Caco-2 (cell line): ENCODE data around the gene ZFHX3. TPM values are rescaled to one million over a fixed set of nuclear protein-coding genes. Genes with fewer than 3 reads are reported as not detected.

ENCODE experiments used
- Bru-seq: library from RNA; stranded (reverse); fragments of 400-500 nt; gene quantifications from one replicate; lab custom pipeline; 2021; lab: Mats Ljungman, UMichigan
- BruChase-seq, 2 experiments: library from RNA; stranded (reverse); fragments of 400-500 nt; gene quantifications; one replicate each; lab custom pipeline; 2021; lab: Mats Ljungman, UMichigan
- BruUV-seq: library from RNA; stranded (reverse); fragments of 400-500 nt; replicated peaks from 2 replicates; lab custom pipeline; 2021; lab: Mats Ljungman, UMichigan
- CTCF ChIA-PET: fragments of 300-600 bp; sonication (Branson Sonifier 250); formaldehyde crosslinking; loops from one replicate; lab custom pipeline; 2022; ENCODE audit warnings: antibody characterized with exemption; lab: Charles Lee
- POLR2A ChIA-PET: fragments of 300-600 bp; sonication (Branson Sonifier 250); formaldehyde crosslinking; loops from one replicate; lab custom pipeline; 2022; ENCODE audit warnings: antibody characterized with exemption; lab: Charles Lee
- DNase-seq, 2 experiments: peaks; one replicate each; pipeline versions ENCODE4 v3.0.0 to v3.0.0-alpha.2; 2020 to 2022
- H3K27me3 ChIP-seq: replicated peaks from 2 replicates; pipeline ENCODE4 v1.6.0; 2011; ENCODE audit warnings: low read length; ENCODE audit not compliant: control insufficient read depth, insufficient read depth
- H3K36me3 ChIP-seq: 2 replicates; pipeline ENCODE4 v1.5.1; 2011; ENCODE audit warnings: low read length; ENCODE audit not compliant: control insufficient read depth, insufficient read depth
- H3K4me1 ChIP-seq: fragments of 250-450 bp; sonication (Bioruptor Pico); 2 replicates; pipeline ENCODE4 v1.5.1; 2020; ENCODE audit warnings: mild to moderate bottlenecking
- H3K4me3 ChIP-seq: 2 replicates; pipeline ENCODE4 v1.5.1; 2011; ENCODE audit warnings: low read depth, mild to moderate bottlenecking, control low read depth, low read length
- H3K9me3 ChIP-seq: fragments of 250-450 bp; sonication (Bioruptor Pico); 2 replicates; pipeline ENCODE4 v1.5.1; 2020; ENCODE audit warnings: mild to moderate bottlenecking, moderate library complexity
- H3K27ac Mint-ChIP-seq: one replicate; pipeline ENCODE4 v1.8.0; 2022; ENCODE audit warnings: mixed read lengths; ENCODE audit not compliant: unreplicated experiment
- H3K27me3 Mint-ChIP-seq: one replicate; pipeline ENCODE4 v1.8.0; 2022; ENCODE audit warnings: mixed read lengths; ENCODE audit not compliant: insufficient read depth, unreplicated experiment
- H3K36me3 Mint-ChIP-seq: one replicate; pipeline ENCODE4 v1.8.0; 2022; ENCODE audit warnings: mild to moderate bottlenecking, mixed read lengths; ENCODE audit not compliant: insufficient read depth, unreplicated experiment
- H3K4me1 Mint-ChIP-seq: one replicate; pipeline ENCODE4 v1.8.0; 2022; ENCODE audit warnings: low read depth, mixed read lengths; ENCODE audit not compliant: unreplicated experiment
- H3K4me3 Mint-ChIP-seq: one replicate; pipeline ENCODE4 v1.8.0; 2022; ENCODE audit warnings: mild to moderate bottlenecking, moderate library complexity, mixed read lengths; ENCODE audit not compliant: unreplicated experiment
- H3K9me3 Mint-ChIP-seq: one replicate; pipeline ENCODE4 v1.8.0; 2022; ENCODE audit warnings: mixed read lengths; ENCODE audit not compliant: unreplicated experiment
- CTCF ChIP-seq, 2 experiments: fragments of 200-600 bp in 1 of 2; IDR thresholded peaks; 1 replicate in 1 of 2; 2 replicates in 1 of 2; pipeline versions ENCODE4 v1.5.1 to v1.8.0; 2011 to 2022; ENCODE audit warnings: antibody characterized with exemption in 1 of 2, control low read depth in 1 of 2, inconsistent platforms in 1 of 2, low read depth in 1 of 2, low read length in 1 of 2, mild to moderate bottlenecking in 1 of 2, moderate library complexity in 1 of 2; ENCODE audit not compliant: insufficient read depth in 1 of 2, severe bottlenecking in 1 of 2, unreplicated experiment in 1 of 2
- intact Hi-C: fragments of 100-400 bp; cut with micrococcal nuclease; formaldehyde crosslinking; loops from one replicate; pipeline ENCODE4 v1.10.0; 2022; ENCODE audit not compliant: unreplicated experiment
- long read RNA-seq: library from polyadenylated mRNA; stranded (forward); transcript quantifications from one replicate; pipeline ENCODE4 v2.0.0, GENCODE V29; 2022
- total RNA-seq: library from RNA; stranded (reverse); gene quantifications from 2 replicates; pipeline ENCODE4 v1.2.3, GENCODE V29; 2022

ZFHX3 gene
- 39.9 TPM in 2 replicates for total RNA-seq
- Bru-seq, nascent RNA, result percentile 62 among the genes with signal in this experiment
- percentile 60 among the genes with signal in this experiment for BruChase-seq, experiment 1, labeled RNA remaining after a 2-hour chase
- percentile 66 among the genes with signal in this experiment for BruChase-seq, experiment 2, labeled RNA remaining after a 6-hour chase
- long read RNA-seq, partial matches to known transcripts, result 5 of 21 reads
- long read RNA-seq, other reads (novel, unspliced or antisense), result 16 of 21 reads

- no peaks in the 10 kb centered on the region for H3K27me3 Mint-ChIP-seq
- H3K36me3 ChIP-seq, result no peaks in the 10 kb centered on the region
- no peaks in the 10 kb centered on the region for H3K9me3 ChIP-seq
- H3K36me3 Mint-ChIP-seq, result peaks cover 16% of the 10 kb centered on the region
- TF ChIP-seq CTCF (IDR thresholded peaks at IDR 0.05; ENCODE audit: insufficient read depth in 1 of 2, low read depth in 1 of 2, low read length in 1 of 2, severe bottlenecking in 1 of 2, unreplicated experiment in 1 of 2), result peak in 1 of 2 experiments; percentile 34
- ChIA-PET CTCF (interaction anchor here (0.6 to 1.1 kb wide), 3 partner anchors 51 to 550 kb away, joined by 3 to 5 read pairs (median 3); no protein-coding TSS in a partner anchor), POLR2A (interaction anchor here (0.5 to 0.9 kb wide), 5 partner anchors 9 to 929 kb away, joined by 3 to 11 read pairs (median 5); no protein-coding TSS in a partner anchor)
- H3K4me3 Mint-ChIP-seq, result peak within 1 kb of the TSS; percentile 73
- DNase-seq, result peak; percentile 87 to 89
- H3K27me3 ChIP-seq, result no peaks in the 10 kb centered on the region
- H3K9me3 Mint-ChIP-seq, result no peaks in the 10 kb centered on the region
- peaks cover 66% of the 10 kb centered on the region for H3K4me1 ChIP-seq
- BruUV-seq, result no TSS peak
- H3K27ac Mint-ChIP-seq, result peak within 1 kb of the TSS; percentile 77
- peaks cover 37% of the 10 kb centered on the region for H3K4me1 Mint-ChIP-seq
- intact Hi-C loops, result loop anchor here (1.0 to 5.0 kb wide), 8 partner anchors 10 to 545 kb away; no protein-coding TSS in a partner anchor
- peak within 1 kb of the TSS; percentile 92 for H3K4me3 ChIP-seq
Observed at GRCh38 chr16:73047536-73048291, at the start of gene ZFHX3. Gene ZFHX3 (minus strand): TSS chr16:73048128. CDS start chr16:72960145, 87,983 bp downstream.

- no peak overlapping the region for H3K27ac Mint-ChIP-seq
- no peaks in the 10 kb centered on the region for H3K27me3 Mint-ChIP-seq
- BruUV-seq, result no TSS peak
- no peak for DNase-seq
- CTCF ChIA-PET, result no interaction called here
- H3K4me3 Mint-ChIP-seq, result no peak overlapping the region
- Histone ChIP-seq H3K36me3 (no peaks in the 10 kb centered on the region), H3K4me1 (no peaks in the 10 kb centered on the region), H3K9me3 (no peaks in the 10 kb centered on the region), H3K4me3 (no peak overlapping the region), H3K27me3 (no peaks in the 10 kb centered on the region)
- H3K36me3 Mint-ChIP-seq, result no peaks in the 10 kb centered on the region
- POLR2A ChIA-PET, result no interaction called here
- intact Hi-C loops, result no loop called here
- no peaks in the 10 kb centered on the region for H3K4me1 Mint-ChIP-seq
- TF ChIP-seq CTCF (IDR thresholded peaks at IDR 0.05; ENCODE audit: insufficient read depth in 1 of 2, low read depth in 1 of 2, low read length in 1 of 2, severe bottlenecking in 1 of 2, unreplicated experiment in 1 of 2), result no peak
- H3K9me3 Mint-ChIP-seq, result no peaks in the 10 kb centered on the region
Observed at GRCh38 chr16:73096510-73096909, 48.6 kb upstream of the ZFHX3 start.

GRCh38 chr16:73095885-73096421 is 48.0 kb upstream of the ZFHX3 start:
- Mint-ChIP-seq H3K9me3 (no peaks in the 10 kb centered on the region), H3K4me1 (no peaks in the 10 kb centered on the region), H3K27me3 (no peaks in the 10 kb centered on the region), H3K36me3 (no peaks in the 10 kb centered on the region), H3K4me3 (no peak overlapping the region), H3K27ac (no peak overlapping the region)
- Histone ChIP-seq H3K9me3 (no peaks in the 10 kb centered on the region), H3K4me3 (no peak overlapping the region), H3K4me1 (no peaks in the 10 kb centered on the region), H3K36me3 (no peaks in the 10 kb centered on the region), H3K27me3 (no peaks in the 10 kb centered on the region)
- TF ChIP-seq CTCF (IDR thresholded peaks at IDR 0.05; ENCODE audit: insufficient read depth in 1 of 2, low read depth in 1 of 2, low read length in 1 of 2, severe bottlenecking in 1 of 2, unreplicated experiment in 1 of 2), result no peak
- CTCF ChIA-PET, result no interaction called here
- POLR2A ChIA-PET, result no interaction called here
- intact Hi-C loops, result no loop called here
- no peak for DNase-seq
- BruUV-seq, result no TSS peak
